HepG2 (cell line): ENCODE data around the gene PCIF1. TPM values are rescaled to one million over a fixed set of nuclear protein-coding genes. Genes with fewer than 3 reads are reported as not detected.

Experiments used
- ISL2 ChIP-seq: sonication (generic); formaldehyde crosslinking; IDR thresholded peaks from 2 replicates; pipeline ENCODE4 v1.5.0; 2020; ENCODE audit warnings: missing genetic modification reagents
- ZMYM3 ChIP-seq: sonication (generic); formaldehyde crosslinking; IDR thresholded peaks from 2 replicates; pipeline ENCODE4 v1.5.1; 2020; ENCODE audit warnings: mild to moderate bottlenecking, missing genetic modification reagents
- polyA plus RNA-seq, 8 experiments: library from polyadenylated mRNA; depleted of rRNA in 3 of 8; stranded (reverse) in 7 of 8; unstranded in 1 of 8; fragments of >200 nt; fragmentation: Illumina TruSeq in 4 of 8; extraction: Trizol in 4 of 8; gene quantifications; 2 replicates each; pipeline versions ENCODE4 v1.2.1 to v1.2.3, GENCODE V29; 2011 to 2016; ENCODE audit warnings: low read depth in 4 of 8, missing spikeins in 1 of 8, mixed read lengths in 1 of 8; ENCODE audit not compliant: insufficient read depth in 1 of 8
- total RNA-seq, 5 experiments: library from RNA; depleted of rRNA; stranded (reverse); fragments of >200 nt; fragmentation: Illumina TruSeq; extraction: Trizol; gene quantifications; 2 replicates each; pipeline ENCODE4 v1.2.3, GENCODE V29; 2016; ENCODE audit warnings: low read depth in 1 of 5
- TF ChIP-seq, protein P1 (sequence below): IDR thresholded peaks from 2 replicates; pipeline ENCODE4 v1.6.1; 2016; ENCODE audit warnings: low read depth, missing genetic modification reagents, missing compliant biosample characterization
- TF ChIP-seq, protein P2 (sequence below): sonication (generic); formaldehyde crosslinking; IDR thresholded peaks from 2 replicates; pipeline ENCODE4 v1.4.0; 2020; ENCODE audit warnings: missing genetic modification reagents, mild to moderate bottlenecking, borderline replicate concordance
- TF ChIP-seq, protein P3 (sequence below): sonication (generic); formaldehyde crosslinking; IDR thresholded peaks from 2 replicates; pipeline ENCODE4 v1.8.1; 2023; ENCODE audit warnings: missing genetic modification reagents, inconsistent platforms, borderline replicate concordance
- TF ChIP-seq, protein P4 (sequence below): sonication (generic); formaldehyde crosslinking; IDR thresholded peaks from 2 replicates; pipeline ENCODE4 v1.5.0; 2020; ENCODE audit warnings: mild to moderate bottlenecking, missing genetic modification reagents, borderline replicate concordance
- TF ChIP-seq, protein P5 (sequence below): sonication (generic); formaldehyde crosslinking; IDR thresholded peaks from 2 replicates; pipeline ENCODE4 v1.5.1; 2020; ENCODE audit warnings: missing genetic modification reagents, mild to moderate bottlenecking, borderline replicate concordance
- TF ChIP-seq, protein P6 (sequence below): sonication (generic); formaldehyde crosslinking; conservative IDR thresholded peaks from 2 replicates; pipeline ENCODE4 v1.8.0; 2022; ENCODE audit warnings: missing genetic modification reagents

PCIF1 gene
- total and polyA plus RNA-seq, 2 of the 13 experiments (the other 11 are each of a cell fraction or from before 2014, with no cell fraction given), result 20.9 to 24.4 TPM

DNA sequence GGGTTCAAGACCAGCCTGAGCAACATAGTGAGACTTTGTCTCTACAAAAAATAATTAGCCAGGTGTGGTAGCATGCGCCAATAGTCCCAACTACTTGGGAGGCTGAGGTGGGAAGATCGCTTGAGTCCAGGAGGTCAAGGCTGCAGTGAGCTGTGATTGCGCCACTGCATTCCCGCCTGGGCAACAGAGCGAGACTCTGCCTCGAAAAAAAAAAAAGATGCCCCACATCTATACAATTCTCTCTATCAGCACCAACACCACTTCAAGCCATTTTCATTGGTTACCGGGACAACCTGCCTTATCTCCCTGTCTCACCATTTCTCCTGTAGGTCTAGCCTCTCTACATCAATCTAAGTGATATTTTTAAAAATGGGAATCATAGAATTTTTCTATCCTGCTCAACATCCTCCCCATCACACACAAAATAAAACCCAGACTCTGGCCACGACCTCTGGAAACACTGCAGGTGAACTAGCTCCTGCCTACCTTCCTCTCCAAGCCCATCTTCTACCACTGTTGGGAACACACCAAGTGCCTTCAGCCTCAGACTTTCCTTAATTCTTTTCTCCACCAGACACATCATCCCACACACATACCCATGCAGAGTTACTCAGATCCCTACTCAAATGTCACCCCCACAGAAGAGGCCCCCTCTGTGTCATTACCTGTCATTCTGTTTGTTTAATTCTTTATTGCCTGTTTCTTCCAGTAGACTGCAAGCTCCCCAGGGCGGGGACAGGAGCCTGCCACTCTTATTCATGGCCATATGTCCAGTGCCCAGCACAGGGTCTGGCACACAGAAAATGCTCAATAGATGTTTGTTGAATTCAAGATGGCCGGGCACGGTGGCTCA lies 12.9 kb upstream of the PCIF1 start (continued):
- TF ChIP-seq, protein P1, sequence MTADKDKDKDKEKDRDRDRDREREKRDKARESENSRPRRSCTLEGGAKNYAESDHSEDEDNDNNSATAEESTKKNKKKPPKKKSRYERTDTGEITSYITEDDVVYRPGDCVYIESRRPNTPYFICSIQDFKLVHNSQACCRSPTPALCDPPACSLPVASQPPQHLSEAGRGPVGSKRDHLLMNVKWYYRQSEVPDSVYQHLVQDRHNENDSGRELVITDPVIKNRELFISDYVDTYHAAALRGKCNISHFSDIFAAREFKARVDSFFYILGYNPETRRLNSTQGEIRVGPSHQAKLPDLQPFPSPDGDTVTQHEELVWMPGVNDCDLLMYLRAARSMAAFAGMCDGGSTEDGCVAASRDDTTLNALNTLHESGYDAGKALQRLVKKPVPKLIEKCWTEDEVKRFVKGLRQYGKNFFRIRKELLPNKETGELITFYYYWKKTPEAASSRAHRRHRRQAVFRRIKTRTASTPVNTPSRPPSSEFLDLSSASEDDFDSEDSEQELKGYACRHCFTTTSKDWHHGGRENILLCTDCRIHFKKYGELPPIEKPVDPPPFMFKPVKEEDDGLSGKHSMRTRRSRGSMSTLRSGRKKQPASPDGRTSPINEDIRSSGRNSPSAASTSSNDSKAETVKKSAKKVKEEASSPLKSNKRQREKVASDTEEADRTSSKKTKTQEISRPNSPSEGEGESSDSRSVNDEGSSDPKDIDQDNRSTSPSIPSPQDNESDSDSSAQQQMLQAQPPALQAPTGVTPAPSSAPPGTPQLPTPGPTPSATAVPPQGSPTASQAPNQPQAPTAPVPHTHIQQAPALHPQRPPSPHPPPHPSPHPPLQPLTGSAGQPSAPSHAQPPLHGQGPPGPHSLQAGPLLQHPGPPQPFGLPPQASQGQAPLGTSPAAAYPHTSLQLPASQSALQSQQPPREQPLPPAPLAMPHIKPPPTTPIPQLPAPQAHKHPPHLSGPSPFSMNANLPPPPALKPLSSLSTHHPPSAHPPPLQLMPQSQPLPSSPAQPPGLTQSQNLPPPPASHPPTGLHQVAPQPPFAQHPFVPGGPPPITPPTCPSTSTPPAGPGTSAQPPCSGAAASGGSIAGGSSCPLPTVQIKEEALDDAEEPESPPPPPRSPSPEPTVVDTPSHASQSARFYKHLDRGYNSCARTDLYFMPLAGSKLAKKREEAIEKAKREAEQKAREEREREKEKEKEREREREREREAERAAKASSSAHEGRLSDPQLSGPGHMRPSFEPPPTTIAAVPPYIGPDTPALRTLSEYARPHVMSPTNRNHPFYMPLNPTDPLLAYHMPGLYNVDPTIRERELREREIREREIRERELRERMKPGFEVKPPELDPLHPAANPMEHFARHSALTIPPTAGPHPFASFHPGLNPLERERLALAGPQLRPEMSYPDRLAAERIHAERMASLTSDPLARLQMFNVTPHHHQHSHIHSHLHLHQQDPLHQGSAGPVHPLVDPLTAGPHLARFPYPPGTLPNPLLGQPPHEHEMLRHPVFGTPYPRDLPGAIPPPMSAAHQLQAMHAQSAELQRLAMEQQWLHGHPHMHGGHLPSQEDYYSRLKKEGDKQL (CRISPR knock-in tag), result peak; percentile 18; the same call in 1 of the 2 replicates
- TF ChIP-seq, protein P2, sequence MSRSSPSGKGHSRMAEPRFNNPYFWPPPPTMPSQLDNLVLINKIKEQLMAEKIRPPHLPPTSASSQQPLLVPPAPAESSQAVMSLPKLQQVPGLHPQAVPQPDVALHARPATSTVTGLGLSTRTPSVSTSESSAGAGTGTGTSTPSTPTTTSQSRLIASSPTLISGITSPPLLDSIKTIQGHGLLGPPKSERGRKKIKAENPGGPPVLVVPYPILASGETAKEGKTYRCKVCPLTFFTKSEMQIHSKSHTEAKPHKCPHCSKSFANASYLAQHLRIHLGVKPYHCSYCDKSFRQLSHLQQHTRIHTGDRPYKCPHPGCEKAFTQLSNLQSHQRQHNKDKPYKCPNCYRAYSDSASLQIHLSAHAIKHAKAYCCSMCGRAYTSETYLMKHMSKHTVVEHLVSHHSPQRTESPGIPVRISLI, result peak; percentile 94
- TF ChIP-seq, protein P3, sequence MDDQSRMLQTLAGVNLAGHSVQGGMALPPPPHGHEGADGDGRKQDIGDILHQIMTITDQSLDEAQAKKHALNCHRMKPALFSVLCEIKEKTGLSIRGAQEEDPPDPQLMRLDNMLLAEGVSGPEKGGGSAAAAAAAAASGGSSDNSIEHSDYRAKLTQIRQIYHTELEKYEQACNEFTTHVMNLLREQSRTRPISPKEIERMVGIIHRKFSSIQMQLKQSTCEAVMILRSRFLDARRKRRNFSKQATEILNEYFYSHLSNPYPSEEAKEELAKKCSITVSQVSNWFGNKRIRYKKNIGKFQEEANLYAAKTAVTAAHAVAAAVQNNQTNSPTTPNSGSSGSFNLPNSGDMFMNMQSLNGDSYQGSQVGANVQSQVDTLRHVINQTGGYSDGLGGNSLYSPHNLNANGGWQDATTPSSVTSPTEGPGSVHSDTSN (CRISPR knock-in tag), result no peak
- TF ChIP-seq, protein P4, sequence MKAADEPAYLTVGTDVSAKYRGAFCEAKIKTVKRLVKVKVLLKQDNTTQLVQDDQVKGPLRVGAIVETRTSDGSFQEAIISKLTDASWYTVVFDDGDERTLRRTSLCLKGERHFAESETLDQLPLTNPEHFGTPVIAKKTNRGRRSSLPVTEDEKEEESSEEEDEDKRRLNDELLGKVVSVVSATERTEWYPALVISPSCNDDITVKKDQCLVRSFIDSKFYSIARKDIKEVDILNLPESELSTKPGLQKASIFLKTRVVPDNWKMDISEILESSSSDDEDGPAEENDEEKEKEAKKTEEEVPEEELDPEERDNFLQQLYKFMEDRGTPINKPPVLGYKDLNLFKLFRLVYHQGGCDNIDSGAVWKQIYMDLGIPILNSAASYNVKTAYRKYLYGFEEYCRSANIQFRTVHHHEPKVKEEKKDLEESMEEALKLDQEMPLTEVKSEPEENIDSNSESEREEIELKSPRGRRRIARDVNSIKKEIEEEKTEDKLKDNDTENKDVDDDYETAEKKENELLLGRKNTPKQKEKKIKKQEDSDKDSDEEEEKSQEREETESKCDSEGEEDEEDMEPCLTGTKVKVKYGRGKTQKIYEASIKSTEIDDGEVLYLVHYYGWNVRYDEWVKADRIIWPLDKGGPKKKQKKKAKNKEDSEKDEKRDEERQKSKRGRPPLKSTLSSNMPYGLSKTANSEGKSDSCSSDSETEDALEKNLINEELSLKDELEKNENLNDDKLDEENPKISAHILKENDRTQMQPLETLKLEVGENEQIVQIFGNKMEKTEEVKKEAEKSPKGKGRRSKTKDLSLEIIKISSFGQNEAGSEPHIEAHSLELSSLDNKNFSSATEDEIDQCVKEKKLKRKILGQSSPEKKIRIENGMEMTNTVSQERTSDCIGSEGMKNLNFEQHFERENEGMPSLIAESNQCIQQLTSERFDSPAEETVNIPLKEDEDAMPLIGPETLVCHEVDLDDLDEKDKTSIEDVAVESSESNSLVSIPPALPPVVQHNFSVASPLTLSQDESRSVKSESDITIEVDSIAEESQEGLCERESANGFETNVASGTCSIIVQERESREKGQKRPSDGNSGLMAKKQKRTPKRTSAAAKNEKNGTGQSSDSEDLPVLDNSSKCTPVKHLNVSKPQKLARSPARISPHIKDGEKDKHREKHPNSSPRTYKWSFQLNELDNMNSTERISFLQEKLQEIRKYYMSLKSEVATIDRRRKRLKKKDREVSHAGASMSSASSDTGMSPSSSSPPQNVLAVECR (CRISPR knock-in tag), result peak; percentile 31; the same call in 1 of the 2 replicates
- TF ChIP-seq, protein P5, sequence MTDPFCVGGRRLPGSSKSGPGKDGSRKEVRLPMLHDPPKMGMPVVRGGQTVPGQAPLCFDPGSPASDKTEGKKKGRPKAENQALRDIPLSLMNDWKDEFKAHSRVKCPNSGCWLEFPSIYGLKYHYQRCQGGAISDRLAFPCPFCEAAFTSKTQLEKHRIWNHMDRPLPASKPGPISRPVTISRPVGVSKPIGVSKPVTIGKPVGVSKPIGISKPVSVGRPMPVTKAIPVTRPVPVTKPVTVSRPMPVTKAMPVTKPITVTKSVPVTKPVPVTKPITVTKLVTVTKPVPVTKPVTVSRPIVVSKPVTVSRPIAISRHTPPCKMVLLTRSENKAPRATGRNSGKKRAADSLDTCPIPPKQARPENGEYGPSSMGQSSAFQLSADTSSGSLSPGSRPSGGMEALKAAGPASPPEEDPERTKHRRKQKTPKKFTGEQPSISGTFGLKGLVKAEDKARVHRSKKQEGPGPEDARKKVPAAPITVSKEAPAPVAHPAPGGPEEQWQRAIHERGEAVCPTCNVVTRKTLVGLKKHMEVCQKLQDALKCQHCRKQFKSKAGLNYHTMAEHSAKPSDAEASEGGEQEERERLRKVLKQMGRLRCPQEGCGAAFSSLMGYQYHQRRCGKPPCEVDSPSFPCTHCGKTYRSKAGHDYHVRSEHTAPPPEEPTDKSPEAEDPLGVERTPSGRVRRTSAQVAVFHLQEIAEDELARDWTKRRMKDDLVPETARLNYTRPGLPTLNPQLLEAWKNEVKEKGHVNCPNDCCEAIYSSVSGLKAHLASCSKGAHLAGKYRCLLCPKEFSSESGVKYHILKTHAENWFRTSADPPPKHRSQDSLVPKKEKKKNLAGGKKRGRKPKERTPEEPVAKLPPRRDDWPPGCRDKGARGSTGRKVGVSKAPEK (CRISPR knock-in tag), result no peak
- TF ChIP-seq, protein P6, sequence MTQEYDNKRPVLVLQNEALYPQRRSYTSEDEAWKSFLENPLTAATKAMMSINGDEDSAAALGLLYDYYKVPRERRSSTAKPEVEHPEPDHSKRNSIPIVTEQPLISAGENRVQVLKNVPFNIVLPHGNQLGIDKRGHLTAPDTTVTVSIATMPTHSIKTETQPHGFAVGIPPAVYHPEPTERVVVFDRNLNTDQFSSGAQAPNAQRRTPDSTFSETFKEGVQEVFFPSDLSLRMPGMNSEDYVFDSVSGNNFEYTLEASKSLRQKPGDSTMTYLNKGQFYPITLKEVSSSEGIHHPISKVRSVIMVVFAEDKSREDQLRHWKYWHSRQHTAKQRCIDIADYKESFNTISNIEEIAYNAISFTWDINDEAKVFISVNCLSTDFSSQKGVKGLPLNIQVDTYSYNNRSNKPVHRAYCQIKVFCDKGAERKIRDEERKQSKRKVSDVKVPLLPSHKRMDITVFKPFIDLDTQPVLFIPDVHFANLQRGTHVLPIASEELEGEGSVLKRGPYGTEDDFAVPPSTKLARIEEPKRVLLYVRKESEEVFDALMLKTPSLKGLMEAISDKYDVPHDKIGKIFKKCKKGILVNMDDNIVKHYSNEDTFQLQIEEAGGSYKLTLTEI (CRISPR knock-in tag), result no peak
- TF ChIP-seq ZMYM3 (peak; percentile 96), ISL2 (CRISPR knock-in tag) (peak; percentile 29; the same call in 1 of the 2 replicates)
